ENCODE results near the gene CTDP1.

Gene CTDP1

DNA sequence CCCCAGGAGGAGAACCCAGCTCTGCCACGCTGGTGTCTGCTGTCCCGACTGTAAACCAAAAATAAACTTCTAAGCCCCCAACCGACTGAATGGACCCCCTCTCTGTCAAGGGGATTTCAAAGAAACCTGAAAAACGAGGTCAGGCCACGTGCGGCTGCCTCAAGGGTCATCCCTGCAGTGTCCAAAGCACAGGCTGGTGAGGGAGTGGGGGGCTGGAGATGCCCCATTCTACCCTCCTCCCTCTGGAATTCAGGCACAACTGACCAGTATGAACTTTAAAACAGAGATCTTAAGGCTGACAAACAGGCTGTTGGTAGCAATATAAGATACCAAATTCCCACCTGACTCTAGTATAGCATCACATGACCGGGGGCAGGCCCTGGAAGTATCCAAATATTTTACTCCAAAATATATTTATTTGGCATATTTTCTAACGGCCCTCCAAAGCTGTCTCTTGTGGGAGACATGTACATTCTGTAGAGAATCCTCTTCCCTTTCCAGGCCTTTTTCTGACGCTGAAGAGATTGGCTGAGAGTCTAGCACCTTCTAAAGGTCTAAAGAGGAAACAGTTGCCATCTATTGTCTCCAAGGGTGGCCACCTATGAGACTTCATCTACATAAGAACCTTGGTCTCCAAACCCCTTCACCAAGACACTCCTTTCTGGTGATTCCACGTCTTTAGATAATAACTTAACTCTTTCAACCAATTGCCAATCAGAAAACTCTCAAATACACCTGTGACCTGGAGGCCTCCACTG, 40.4 kb upstream of the CTDP1 start:
- Mint-ChIP-seq H3K36me3 (ENCODE audit: low read depth) (no peaks in the 10 kb centered on the region), H3K27me3 (ENCODE audit: low read depth) (peaks cover 21% of the 10 kb centered on the region), H3K4me1 (peaks cover 22% of the 10 kb centered on the region), H3K4me3 (no peak overlapping the region), H3K9me3 (peaks cover 3% of the 10 kb centered on the region), H3K27ac (peak overlapping the region in 2 of 3 experiments; percentile 73 to 80)
- TF ChIP-seq, protein P1, sequence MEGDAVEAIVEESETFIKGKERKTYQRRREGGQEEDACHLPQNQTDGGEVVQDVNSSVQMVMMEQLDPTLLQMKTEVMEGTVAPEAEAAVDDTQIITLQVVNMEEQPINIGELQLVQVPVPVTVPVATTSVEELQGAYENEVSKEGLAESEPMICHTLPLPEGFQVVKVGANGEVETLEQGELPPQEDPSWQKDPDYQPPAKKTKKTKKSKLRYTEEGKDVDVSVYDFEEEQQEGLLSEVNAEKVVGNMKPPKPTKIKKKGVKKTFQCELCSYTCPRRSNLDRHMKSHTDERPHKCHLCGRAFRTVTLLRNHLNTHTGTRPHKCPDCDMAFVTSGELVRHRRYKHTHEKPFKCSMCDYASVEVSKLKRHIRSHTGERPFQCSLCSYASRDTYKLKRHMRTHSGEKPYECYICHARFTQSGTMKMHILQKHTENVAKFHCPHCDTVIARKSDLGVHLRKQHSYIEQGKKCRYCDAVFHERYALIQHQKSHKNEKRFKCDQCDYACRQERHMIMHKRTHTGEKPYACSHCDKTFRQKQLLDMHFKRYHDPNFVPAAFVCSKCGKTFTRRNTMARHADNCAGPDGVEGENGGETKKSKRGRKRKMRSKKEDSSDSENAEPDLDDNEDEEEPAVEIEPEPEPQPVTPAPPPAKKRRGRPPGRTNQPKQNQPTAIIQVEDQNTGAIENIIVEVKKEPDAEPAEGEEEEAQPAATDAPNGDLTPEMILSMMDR (IDR thresholded peaks at IDR 0.05; ENCODE audit: unreplicated experiment in 3 of 3), result no peak

DNA sequence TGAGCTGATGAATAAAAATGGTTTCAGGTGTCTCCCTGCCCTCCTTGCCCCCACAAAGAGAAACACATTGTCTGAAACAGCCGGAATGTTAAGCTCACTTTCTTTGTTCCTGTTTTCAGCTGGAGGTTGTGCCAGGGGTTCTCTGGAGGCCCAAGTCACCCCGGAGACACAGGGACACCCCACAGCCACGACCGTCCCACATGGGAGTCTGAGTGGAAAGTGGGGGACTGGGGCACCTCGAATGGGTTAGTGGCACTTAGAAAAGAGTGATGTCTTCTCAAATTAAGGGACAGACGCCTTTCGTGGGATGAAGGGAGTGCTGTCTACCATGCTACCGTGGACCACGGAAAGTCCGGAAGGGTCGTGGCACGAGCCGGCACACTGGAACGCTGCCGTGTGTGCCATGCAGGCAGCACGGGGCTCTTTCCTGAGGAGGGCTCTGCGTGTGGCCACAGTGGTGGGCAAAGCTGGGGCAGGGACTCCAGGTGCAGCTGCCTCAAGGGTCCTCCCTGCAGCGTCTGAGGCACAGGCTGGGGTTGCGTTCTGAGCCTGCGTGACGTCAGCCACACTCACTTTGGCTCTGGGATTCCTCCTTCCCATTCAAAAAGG, 39.4 kb upstream of the CTDP1 start:
- H3K27me3 Mint-ChIP-seq (ENCODE audit: low read depth), result peaks cover 15% of the 10 kb centered on the region
- peak overlapping the region in 1 of 3 experiments; percentile 73 for H3K27ac Mint-ChIP-seq
- TF ChIP-seq, protein P1 (IDR thresholded peaks at IDR 0.05; ENCODE audit: unreplicated experiment in 3 of 3), result no peak
- H3K4me1 Mint-ChIP-seq, result peaks cover 28% of the 10 kb centered on the region
- H3K9me3 Mint-ChIP-seq, result peaks cover 3% of the 10 kb centered on the region
- no peaks in the 10 kb centered on the region for H3K36me3 Mint-ChIP-seq (ENCODE audit: low read depth)
- H3K4me3 Mint-ChIP-seq, result no peak overlapping the region

DNA sequence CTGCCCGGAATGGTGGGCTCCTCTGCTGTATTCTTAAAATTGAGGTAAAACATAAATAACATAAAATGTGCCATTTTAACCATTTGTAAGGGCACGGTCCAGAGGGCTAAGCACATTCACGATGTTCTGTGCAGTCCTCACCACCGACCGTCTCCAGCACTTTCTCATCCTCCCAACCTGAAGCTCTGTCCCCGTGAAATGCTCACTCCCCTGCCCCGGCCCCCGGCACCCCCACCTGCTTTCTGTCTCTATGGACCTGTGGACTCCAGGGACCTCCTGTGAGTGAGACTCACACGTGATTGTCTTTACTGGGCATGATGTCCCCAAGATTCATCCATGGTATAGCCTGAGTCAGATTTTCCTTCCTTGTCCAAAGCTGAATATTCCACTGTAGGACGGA, 38.7 kb upstream of the CTDP1 start:
- TF ChIP-seq, protein P1 (IDR thresholded peaks at IDR 0.05; ENCODE audit: unreplicated experiment in 3 of 3), result no peak
- H3K4me3 Mint-ChIP-seq, result no peak overlapping the region
- no peaks in the 10 kb centered on the region for H3K36me3 Mint-ChIP-seq (ENCODE audit: low read depth)
- peaks cover 12% of the 10 kb centered on the region for H3K27me3 Mint-ChIP-seq (ENCODE audit: low read depth)
- peaks cover 28% of the 10 kb centered on the region for H3K4me1 Mint-ChIP-seq
- H3K9me3 Mint-ChIP-seq, result no peaks in the 10 kb centered on the region
- H3K27ac Mint-ChIP-seq, result no peak overlapping the region

DNA sequence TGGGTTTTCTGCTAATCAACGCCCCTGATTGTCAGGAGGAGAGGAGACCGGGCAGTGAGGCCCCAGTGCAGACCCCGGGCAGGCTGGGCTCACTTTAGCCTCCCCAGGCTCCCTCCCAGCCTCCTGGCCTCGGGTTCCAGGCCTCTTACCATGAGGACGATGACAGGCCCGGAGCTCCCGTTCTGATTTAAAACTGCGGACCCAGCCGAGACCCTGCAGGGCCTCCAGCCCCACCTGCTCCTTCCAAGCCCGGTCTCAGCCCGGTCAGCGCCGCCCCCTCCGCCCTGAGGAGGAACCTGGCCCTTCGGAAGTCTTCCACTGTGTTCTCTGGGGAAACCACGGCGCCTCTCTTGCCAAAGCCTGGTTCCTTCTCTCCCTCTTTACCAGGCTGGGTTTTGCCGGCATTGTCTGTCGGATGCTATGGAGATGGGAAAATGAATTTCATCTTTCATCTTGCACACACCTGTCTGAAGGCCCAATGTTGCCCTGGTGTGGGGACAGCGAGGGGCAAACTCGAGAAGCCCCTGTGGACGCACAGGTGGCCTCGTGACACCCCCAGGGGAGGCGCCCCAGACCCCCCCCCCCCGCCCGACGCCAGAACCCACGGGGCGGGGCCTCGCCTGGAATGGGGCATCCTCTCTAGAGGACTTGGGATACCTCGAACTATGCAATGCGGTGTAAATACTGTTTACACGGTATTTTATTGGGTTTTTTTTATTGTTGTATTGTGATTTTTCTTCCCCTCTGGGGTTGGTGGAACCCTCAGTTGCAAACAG, 37.7 kb upstream of the CTDP1 start:
- TF ChIP-seq, protein P1 (IDR thresholded peaks at IDR 0.05; ENCODE audit: unreplicated experiment in 3 of 3), result no peak
- Mint-ChIP-seq H3K9me3 (no peaks in the 10 kb centered on the region), H3K4me1 (peaks cover 28% of the 10 kb centered on the region), H3K4me3 (no peak overlapping the region), H3K27ac (no peak overlapping the region), H3K36me3 (ENCODE audit: low read depth) (no peaks in the 10 kb centered on the region), H3K27me3 (ENCODE audit: low read depth) (peaks cover 12% of the 10 kb centered on the region)

DNA sequence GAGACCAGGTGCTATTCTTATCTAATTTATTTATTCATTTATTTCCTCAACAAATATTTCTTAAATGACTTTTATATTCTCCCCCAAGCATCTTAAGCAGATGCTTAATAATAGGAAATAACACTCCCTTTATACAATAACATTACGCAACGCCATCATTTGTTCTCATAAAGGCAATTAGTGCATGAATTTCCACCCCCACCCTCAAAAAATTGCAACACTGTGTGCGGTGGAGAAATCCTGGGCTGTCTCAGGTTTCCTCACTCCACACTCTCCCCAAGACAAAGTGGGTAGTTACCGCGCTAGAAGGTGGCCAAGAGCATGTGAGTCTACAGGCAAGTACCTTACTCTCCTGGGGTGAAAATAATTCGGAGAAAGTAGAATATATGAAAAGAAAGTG, 37.0 kb upstream of the CTDP1 start:
- Mint-ChIP-seq H3K4me1 (peaks cover 28% of the 10 kb centered on the region), H3K36me3 (ENCODE audit: low read depth) (no peaks in the 10 kb centered on the region), H3K27ac (no peak overlapping the region), H3K4me3 (no peak overlapping the region), H3K9me3 (no peaks in the 10 kb centered on the region), H3K27me3 (ENCODE audit: low read depth) (peaks cover 12% of the 10 kb centered on the region)
- TF ChIP-seq, protein P1 (IDR thresholded peaks at IDR 0.05; ENCODE audit: unreplicated experiment in 3 of 3), result no peak

Data from nephron (organoid).